Breast epithelium (tissue), 4 donors: Measurements from ENCODE around the gene ULK1. TPM values are rescaled to one million over a fixed set of nuclear protein-coding genes. Genes with fewer than 3 reads are reported as not detected.

Experiments used
- DNase-seq, 2 donors: peaks; one replicate each; pipeline ENCODE4 v3.0.0-alpha.2; 2019; ENCODE audit warnings: low spot score in 2 of 2
- H3K27ac ChIP-seq, 2 donors: fragments of 200-600 bp; sonication (generic) in 1 of 2; one replicate each; pipeline ENCODE4 v1.5.1; 2016 to 2019; ENCODE audit warnings: mild to moderate bottlenecking in 1 of 2
- H3K27me3 ChIP-seq, 2 donors: fragments of 200-600 bp; sonication (generic) in 1 of 2; one replicate each; pipeline versions ENCODE4 v1.5.1 to v1.6.0; 2017 to 2019; ENCODE audit warnings: control low read depth in 1 of 2, mild to moderate bottlenecking in 1 of 2
- H3K36me3 ChIP-seq: fragments of 200-600 bp; one replicate; pipeline ENCODE4 v1.5.1; 2019
- H3K4me1 ChIP-seq, 2 donors: fragments of 200-600 bp; sonication (generic); one replicate each; pipeline ENCODE4 v1.5.1; 2016 to 2019; ENCODE audit warnings: control low read depth in 1 of 2
- H3K4me3 ChIP-seq, 3 donors: fragments of 200-600 bp; sonication (generic); 1 replicate in 2 of 3; 2 replicates in 1 of 3; pipeline ENCODE4 v1.5.1; 2016 to 2019; ENCODE audit warnings: mild to moderate bottlenecking in 3 of 3, moderate library complexity in 2 of 3
- H3K9me3 ChIP-seq, 2 donors: fragments of 200-600 bp; sonication (generic) in 1 of 2; one replicate each; pipeline ENCODE4 v1.5.1; 2016 to 2019; ENCODE audit warnings: control low read depth in 1 of 2
- POLR2A ChIP-seq: fragments of 450-650 bp; IDR thresholded peaks from one replicate; pipeline ENCODE4 v1.6.1; 2016; ENCODE audit warnings: antibody characterized with exemption, mild to moderate bottlenecking, moderate library complexity
- POLR2AphosphoS5 ChIP-seq, 3 donors: sonication (generic); formaldehyde crosslinking; IDR thresholded peaks; one replicate each; pipeline ENCODE4 v1.6.1; 2017; ENCODE audit warnings: antibody characterized with exemption in 3 of 3
- intact Hi-C: fragments of 100-400 bp; cut with DNase I; formaldehyde crosslinking; loops from one replicate; pipeline ENCODE4 v1.15.1; 2023; ENCODE audit warnings: low total_unique reads
- total RNA-seq, 3 donors: library from RNA; depleted of rRNA; stranded (reverse); fragments of >200 nt; gene quantifications; one replicate each; pipeline ENCODE4 v1.1.0, GENCODE V29; 2016
- TF ChIP-seq, protein P1 (sequence below), 3 donors: fragments of 450-650 bp; IDR thresholded peaks; one replicate each; pipeline ENCODE4 v1.5.1; 2016 to 2017; ENCODE audit warnings: antibody characterized with exemption in 3 of 3, mild to moderate bottlenecking in 3 of 3, moderate library complexity in 3 of 3

ULK1 gene
- total RNA-seq, 3 donors from 2014 or later: 14.8 to 18.6 (median 17.0) TPM

DNA sequence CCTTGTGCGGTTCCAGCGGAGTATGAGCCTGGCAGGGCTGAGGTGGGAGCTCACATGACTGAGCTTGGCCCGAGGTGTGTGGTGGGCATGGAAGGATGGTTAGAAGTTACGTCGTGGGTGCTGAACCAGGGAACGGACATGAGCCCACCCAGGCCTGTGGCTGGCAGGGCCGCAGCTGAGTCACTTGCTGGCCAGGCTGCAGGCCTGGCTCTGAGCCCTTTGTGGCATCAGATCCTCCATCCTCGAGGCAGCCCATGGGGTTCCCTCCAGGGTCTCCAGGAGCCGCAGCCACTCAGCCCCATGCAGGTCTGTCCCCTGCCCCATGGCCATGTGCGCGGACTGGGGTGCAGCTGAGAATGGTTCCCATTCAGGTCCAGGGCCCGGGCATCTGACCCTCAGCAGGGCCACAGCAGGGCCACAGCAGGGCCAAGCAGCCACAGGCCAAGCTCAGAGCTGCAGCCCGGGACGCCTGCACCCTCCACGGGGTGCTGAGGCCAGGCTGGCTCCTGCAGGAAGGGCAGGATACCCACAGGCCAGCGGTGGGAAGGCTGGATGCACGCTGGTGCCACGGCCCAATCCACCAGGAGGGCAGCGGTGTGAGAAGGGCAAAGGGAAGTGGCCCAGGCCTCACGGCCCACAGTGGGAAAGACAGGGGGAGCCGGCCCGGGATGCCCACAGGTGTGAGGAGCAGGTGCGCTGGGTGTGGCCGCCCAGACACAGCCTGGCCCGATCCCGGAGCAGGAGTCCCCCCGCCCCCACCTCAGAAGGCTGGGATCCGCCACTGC, 26.3 kb upstream of the ULK1 start:
- no peak overlapping the region for H3K27ac ChIP-seq
- DNase-seq: no peak
- H3K36me3 ChIP-seq: no peaks in the 10 kb centered on the region
- H3K4me1 ChIP-seq: no peaks in the 10 kb centered on the region
- no peak overlapping the region for H3K4me3 ChIP-seq
- no peaks in the 10 kb centered on the region for H3K9me3 ChIP-seq
- TF ChIP-seq, protein P1, sequence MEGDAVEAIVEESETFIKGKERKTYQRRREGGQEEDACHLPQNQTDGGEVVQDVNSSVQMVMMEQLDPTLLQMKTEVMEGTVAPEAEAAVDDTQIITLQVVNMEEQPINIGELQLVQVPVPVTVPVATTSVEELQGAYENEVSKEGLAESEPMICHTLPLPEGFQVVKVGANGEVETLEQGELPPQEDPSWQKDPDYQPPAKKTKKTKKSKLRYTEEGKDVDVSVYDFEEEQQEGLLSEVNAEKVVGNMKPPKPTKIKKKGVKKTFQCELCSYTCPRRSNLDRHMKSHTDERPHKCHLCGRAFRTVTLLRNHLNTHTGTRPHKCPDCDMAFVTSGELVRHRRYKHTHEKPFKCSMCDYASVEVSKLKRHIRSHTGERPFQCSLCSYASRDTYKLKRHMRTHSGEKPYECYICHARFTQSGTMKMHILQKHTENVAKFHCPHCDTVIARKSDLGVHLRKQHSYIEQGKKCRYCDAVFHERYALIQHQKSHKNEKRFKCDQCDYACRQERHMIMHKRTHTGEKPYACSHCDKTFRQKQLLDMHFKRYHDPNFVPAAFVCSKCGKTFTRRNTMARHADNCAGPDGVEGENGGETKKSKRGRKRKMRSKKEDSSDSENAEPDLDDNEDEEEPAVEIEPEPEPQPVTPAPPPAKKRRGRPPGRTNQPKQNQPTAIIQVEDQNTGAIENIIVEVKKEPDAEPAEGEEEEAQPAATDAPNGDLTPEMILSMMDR (IDR thresholded peaks at IDR 0.05): no peak
- TF ChIP-seq POLR2A: no peak
- intact Hi-C loops: no loop called here
- H3K27me3 ChIP-seq: no peaks in the 10 kb centered on the region

DNA sequence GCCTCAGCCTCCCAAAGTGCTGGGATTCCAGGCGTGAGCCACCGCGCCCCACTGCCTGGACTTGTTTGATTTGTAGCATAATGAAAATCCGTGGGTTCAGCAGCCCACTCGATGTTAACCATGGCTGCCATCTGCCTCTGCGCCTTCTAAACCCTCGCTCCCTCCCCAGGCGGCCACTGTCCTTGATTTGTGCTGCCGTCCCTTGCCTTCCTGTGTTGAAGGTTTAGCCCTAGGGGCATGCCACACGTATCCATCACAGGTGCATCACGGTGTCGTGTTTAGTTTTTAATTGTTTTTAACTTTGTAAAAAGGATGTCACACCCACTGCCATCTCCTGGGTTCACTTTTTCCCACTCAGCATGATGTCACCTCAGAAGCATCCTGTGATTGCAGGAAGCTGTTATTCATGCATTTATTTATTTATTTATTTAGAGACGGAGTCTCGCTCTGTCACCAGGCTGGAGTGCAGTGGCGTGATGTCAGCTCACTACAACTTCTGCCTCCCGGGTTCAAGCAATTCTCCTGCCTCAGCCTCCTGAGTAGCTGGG, 24.5 kb upstream of the ULK1 start:
- Histone ChIP-seq H3K27ac (no peak overlapping the region), H3K9me3 (no peaks in the 10 kb centered on the region), H3K27me3 (no peaks in the 10 kb centered on the region), H3K36me3 (no peaks in the 10 kb centered on the region), H3K4me3 (no peak overlapping the region), H3K4me1 (no peaks in the 10 kb centered on the region)
- TF ChIP-seq POLR2AphosphoS5 (IDR thresholded peaks at IDR 0.05) (no peak), POLR2A (no peak)
- TF ChIP-seq, protein P1 (IDR thresholded peaks at IDR 0.05): no peak
- no peak for DNase-seq
- intact Hi-C loops: no loop called here

DNA sequence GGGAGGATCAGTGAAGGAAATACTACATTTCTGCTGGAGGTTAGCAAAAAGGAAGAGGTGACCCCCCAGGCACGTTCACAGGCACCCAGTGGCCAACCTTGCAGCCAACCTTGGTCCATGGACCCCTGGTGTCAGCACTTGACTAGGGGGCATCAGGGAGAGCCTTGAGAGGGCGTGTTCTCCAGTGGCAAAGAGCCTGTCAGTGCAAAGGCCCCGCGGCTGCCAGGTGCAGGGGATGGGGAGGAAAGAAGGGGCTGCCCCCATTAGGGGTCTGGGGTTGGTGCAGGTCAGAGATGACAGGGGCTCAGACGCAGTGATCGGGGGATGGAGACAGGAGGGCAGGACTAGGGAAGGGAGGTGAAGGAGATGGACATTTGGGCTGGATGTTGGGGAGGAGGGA, 22.7 kb upstream of the ULK1 start:
- H3K36me3 ChIP-seq: no peaks in the 10 kb centered on the region
- no peak for DNase-seq
- no peak for TF ChIP-seq POLR2AphosphoS5 (IDR thresholded peaks at IDR 0.05)
- no peak for TF ChIP-seq POLR2A
- TF ChIP-seq, protein P1 (IDR thresholded peaks at IDR 0.05): no peak
- intact Hi-C loops: no loop called here
- H3K9me3 ChIP-seq: no peaks in the 10 kb centered on the region
- no peaks in the 10 kb centered on the region for H3K4me1 ChIP-seq
- H3K27ac ChIP-seq: peak overlapping the region; percentile 48 to 55
- no peak overlapping the region for H3K4me3 ChIP-seq
- H3K27me3 ChIP-seq: no peaks in the 10 kb centered on the region

DNA sequence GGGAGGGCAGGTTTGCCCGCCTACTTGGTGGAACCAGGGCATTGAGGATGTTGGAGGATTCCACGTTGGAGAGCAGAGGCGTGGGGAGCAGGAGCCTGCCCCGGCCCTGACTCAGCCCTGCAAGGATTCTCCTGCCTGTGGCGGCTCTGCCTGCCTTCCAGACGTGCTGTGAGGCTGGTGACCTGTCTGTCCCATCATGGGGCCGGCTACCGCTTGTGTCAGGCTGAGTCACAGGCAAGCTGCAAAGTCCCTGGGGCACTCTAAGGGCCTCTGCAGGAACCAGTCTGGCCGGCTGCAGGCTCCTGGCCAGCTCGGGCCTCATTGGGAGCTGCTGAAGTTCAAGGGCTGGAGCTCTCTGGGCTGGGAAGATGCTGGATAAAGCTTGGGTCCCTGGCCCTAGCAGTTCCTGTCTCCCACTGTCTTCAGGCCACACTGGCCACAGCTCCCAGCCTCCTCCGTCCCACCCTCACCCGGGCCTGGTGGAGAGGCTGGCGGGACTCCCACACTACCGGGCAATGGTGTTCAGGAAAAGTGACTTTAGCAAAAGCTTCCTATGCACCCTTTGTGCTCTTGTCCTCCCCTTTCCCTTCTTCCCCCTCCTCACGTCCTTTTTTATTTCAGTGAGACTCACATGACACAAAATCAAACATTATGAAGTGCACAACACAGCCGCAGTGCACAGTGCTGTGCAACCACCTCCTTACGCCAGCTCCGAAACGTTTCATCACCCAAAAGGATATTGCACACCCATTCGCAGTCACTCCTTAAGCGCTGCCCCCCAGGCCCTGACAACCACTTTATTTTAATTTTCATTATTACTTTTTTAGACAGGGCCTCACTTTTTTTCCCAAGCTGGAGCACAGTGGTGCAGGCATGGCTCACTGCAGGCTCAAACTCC, 22.0 kb upstream of the ULK1 start:
- H3K36me3 ChIP-seq: no peaks in the 10 kb centered on the region
- H3K27ac ChIP-seq: peak overlapping the region; percentile 48 to 55
- intact Hi-C loops: no loop called here
- no peaks in the 10 kb centered on the region for H3K4me1 ChIP-seq
- no peaks in the 10 kb centered on the region for H3K9me3 ChIP-seq
- TF ChIP-seq, protein P1 (IDR thresholded peaks at IDR 0.05): no peak
- TF ChIP-seq POLR2AphosphoS5 (IDR thresholded peaks at IDR 0.05) (no peak), POLR2A (no peak)
- no peaks in the 10 kb centered on the region for H3K27me3 ChIP-seq
- DNase-seq: peak; percentile 76 to 87
- no peak overlapping the region for H3K4me3 ChIP-seq
